Lung (tissue), 12 donors: ENCODE data around the gene GRK2. TPM values are rescaled to one million over a fixed set of nuclear protein-coding genes. Genes with fewer than 3 reads are reported as not detected.

ENCODE experiments used
- ATAC-seq: fragments of 200-7000 bp; cut with Tn5 transposase; one replicate; pipeline ENCODE4 v1.9.1; 2020; ENCODE audit warnings: moderate number of reproducible peaks; ENCODE audit not compliant: insufficient read depth, low FRiP score
- DNase-seq, 3 donors: peaks; one replicate each; pipeline ENCODE4 v3.0.0-alpha.2; 2013 to 2017
- H3K27ac ChIP-seq, 2 donors: one replicate each; pipeline ENCODE4 v1.5.1; 2013; ENCODE audit warnings: mild to moderate bottlenecking in 2 of 2, moderate library complexity in 2 of 2, control low read depth in 1 of 2, inconsistent platforms in 1 of 2, low read depth in 1 of 2, low read length in 1 of 2
- H3K27me3 ChIP-seq, 3 donors: one replicate each; pipeline ENCODE4 v1.5.1; 2013; ENCODE audit warnings: low read length in 2 of 3; ENCODE audit not compliant: control insufficient read depth in 3 of 3, insufficient read depth in 3 of 3
- H3K36me3 ChIP-seq, 4 donors: one replicate each; pipeline ENCODE4 v1.5.1; 2013; ENCODE audit warnings: low read length in 4 of 4, mild to moderate bottlenecking in 1 of 4, moderate library complexity in 1 of 4; ENCODE audit not compliant: control insufficient read depth in 4 of 4, insufficient read depth in 4 of 4
- H3K4me1 ChIP-seq, 5 donors: one replicate each; pipeline ENCODE4 v1.5.1; 2013; ENCODE audit warnings: low read length in 5 of 5, mild to moderate bottlenecking in 2 of 5, moderate library complexity in 1 of 5; ENCODE audit not compliant: control insufficient read depth in 5 of 5, insufficient read depth in 5 of 5
- H3K4me3 ChIP-seq: one replicate; pipeline ENCODE4 v1.5.1; 2013; ENCODE audit warnings: mild to moderate bottlenecking, control low read depth, moderate library complexity
- H3K9ac ChIP-seq, 2 donors: one replicate each; pipeline ENCODE4 v1.5.1; 2013; ENCODE audit warnings: low read length in 2 of 2, control low read depth in 1 of 2; ENCODE audit not compliant: insufficient read depth in 1 of 2
- H3K9me3 ChIP-seq, 4 donors: one replicate each; pipeline ENCODE4 v1.5.1; 2013; ENCODE audit warnings: low read length in 3 of 4, mild to moderate bottlenecking in 1 of 4, moderate library complexity in 1 of 4; ENCODE audit not compliant: control insufficient read depth in 4 of 4, insufficient read depth in 3 of 4
- CTCF ChIP-seq: IDR thresholded peaks from 2 replicates; pipeline ENCODE4 v1.5.1; 2012; ENCODE audit warnings: mild to moderate bottlenecking; ENCODE audit errors: control extremely low read depth, extremely low read depth
- WGBS, 2 donors: extraction: QIAGEN DNeasy Blood & Tissue Kit; methylation state at CpG; one replicate each; pipeline ENCODE4 v1.1.7; 2013; 5-methylcytosine and 5-hydroxymethylcytosine counted together
- polyA plus RNA-seq, 2 donors: library from polyadenylated mRNA; stranded (reverse); fragments of 200-250 nt; gene quantifications; one replicate each; pipeline ENCODE4 v1.2.1, GENCODE V29; 2013
- total RNA-seq, 2 donors: library from RNA; depleted of rRNA in 1 of 2; stranded (reverse); fragments of >200 nt in 1 of 2; gene quantifications; one replicate each; pipeline ENCODE4 v1.2.1, GENCODE V29; 2014 to 2021
- donor health status: control.
- donor health status: control.
- donor health status: Bipolar disorder and iron deficiency.
- donor health status: healthy.
- donor health status: DM: yes; HTN: yes; CAD: no.

The GRK2 gene
- total and polyA plus RNA-seq, 4 donors = 37.1 to 130 (median 97.5) TPM

DNA sequence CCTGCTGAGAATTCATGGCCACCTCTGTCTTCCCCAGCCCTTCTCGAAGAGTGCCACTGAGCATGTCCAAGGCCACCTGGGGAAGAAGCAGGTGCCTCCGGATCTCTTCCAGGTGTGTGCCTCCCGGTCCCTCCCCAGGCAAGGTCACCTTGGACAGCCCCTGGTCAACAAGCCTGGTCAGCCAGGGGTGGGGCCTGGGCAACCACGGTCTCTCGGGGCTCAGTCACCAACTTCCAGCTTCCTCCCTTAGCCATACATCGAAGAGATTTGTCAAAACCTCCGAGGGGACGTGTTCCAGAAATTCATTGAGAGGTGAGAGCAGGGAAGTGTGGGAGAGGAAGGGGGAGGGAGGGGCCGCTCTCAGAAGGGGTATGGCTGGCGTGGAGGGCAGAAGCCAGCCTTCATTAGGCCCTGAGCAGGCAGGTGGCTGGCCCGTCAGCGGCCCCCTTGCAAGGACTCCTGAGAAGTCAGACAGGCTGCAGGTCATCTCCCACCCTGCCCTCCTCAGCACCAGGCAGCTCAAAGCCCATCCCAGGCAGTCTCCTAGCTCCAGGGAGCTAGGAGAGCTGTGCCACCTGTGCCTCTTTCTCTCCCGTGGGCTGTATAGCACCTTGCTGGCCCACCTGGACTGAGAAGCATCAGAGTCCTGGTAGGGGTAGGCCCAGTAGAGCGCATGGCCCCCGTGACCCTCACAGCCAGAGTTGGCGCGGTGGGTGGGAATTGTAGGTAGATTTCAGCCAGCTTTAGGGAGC, 13.5 kb downstream of the GRK2 start:
- H3K9me3 ChIP-seq = peaks cover 0 to 2% (median 0%) of the 10 kb centered on the region in 4 donors
- 67 to 79% methylated on average over 17 of the region's 17 CpGs for WGBS, 2 donors
- H3K4me3 ChIP-seq = no peak overlapping the region
- H3K27ac ChIP-seq = peak overlapping the region in 1 of 2 donors; percentile 49
- ATAC-seq = no peak
- H3K9ac ChIP-seq = no peak overlapping the region
- peaks cover 0 to 60% (median 37%) of the 10 kb centered on the region in 4 donors for H3K36me3 ChIP-seq
- no peaks in the 10 kb centered on the region for H3K27me3 ChIP-seq
- no peak for TF ChIP-seq CTCF
- peaks cover 4 to 50% (median 21%) of the 10 kb centered on the region in 5 donors for H3K4me1 ChIP-seq
- DNase-seq = no peak

DNA sequence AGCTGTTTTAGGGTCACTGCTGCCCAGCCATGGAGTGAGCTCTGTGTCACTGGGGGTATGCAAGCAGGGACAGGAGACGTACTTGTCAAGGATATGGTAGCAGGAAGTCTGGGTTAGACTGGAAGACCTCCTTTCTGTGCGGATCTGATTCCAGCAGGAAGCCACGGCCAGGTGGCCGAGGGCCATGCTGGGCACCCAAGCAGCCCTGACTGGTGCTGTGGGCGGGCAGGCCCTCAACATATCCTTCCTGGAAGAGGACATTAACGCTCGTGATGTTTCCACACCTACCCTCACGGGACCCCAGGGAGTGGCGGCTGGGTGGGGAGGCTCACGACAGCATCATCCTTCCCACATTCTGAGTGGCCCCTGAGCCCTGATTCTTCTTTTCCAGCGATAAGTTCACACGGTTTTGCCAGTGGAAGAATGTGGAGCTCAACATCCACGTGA, 14.1 kb downstream of the GRK2 start:
- Histone ChIP-seq H3K9ac (no peak overlapping the region), H3K4me3 (no peak overlapping the region), H3K36me3 (peaks cover 0 to 65% (median 37%) of the 10 kb centered on the region in 4 donors), H3K4me1 (peaks cover 4 to 44% (median 21%) of the 10 kb centered on the region in 5 donors), H3K27me3 (no peaks in the 10 kb centered on the region), H3K9me3 (peaks cover 0 to 2% (median 0%) of the 10 kb centered on the region in 4 donors), H3K27ac (peak overlapping the region in 1 of 2 donors; percentile 49)
- no peak for DNase-seq
- 53 to 70% methylated on average over 13 of the region's 13 CpGs for WGBS, 2 donors
- ATAC-seq = no peak
- TF ChIP-seq CTCF = no peak

- 90 to 94% methylated on average over 31 of the region's 31 CpGs for WGBS, 2 donors
- DNase-seq = no peak
- H3K36me3 ChIP-seq = peaks cover 0 to 71% (median 38%) of the 10 kb centered on the region in 4 donors
- H3K9ac ChIP-seq = no peak overlapping the region
- H3K9me3 ChIP-seq = peaks cover 0 to 2% (median 0%) of the 10 kb centered on the region in 4 donors
- peak overlapping the region in 1 of 2 donors; percentile 49 for H3K27ac ChIP-seq
- H3K27me3 ChIP-seq = no peaks in the 10 kb centered on the region
- ATAC-seq = no peak
- no peak overlapping the region for H3K4me3 ChIP-seq
- peaks cover 4 to 38% (median 21%) of the 10 kb centered on the region in 5 donors for H3K4me1 ChIP-seq
- TF ChIP-seq CTCF = no peak
Observed at GRCh38 chr11:67280788-67281551, 14.7 kb downstream of the GRK2 start.
